Skeletal muscle tissue (tissue), 4 donors: ENCODE results near the gene WNT3. TPM values are rescaled to one million over a fixed set of nuclear protein-coding genes. Genes with fewer than 3 reads are reported as not detected.

Experiments used
- H3K27ac ChIP-seq: one replicate; pipeline ENCODE4 v1.7.0; 2013; ENCODE audit warnings: mild to moderate bottlenecking, low read depth, low read length, inconsistent platforms
- H3K27me3 ChIP-seq, 3 donors: one replicate each; pipeline ENCODE4 v1.7.0; 2013; ENCODE audit warnings: low read length in 3 of 3; ENCODE audit not compliant: control insufficient read depth in 3 of 3, insufficient read depth in 3 of 3
- H3K36me3 ChIP-seq, 3 donors: one replicate each; pipeline ENCODE4 v1.7.0; 2013; ENCODE audit warnings: low read length in 3 of 3; ENCODE audit not compliant: control insufficient read depth in 3 of 3, insufficient read depth in 3 of 3
- H3K4me1 ChIP-seq, 3 donors: one replicate each; pipeline ENCODE4 v1.7.0; 2013; ENCODE audit warnings: low read length in 3 of 3, mild to moderate bottlenecking in 3 of 3; ENCODE audit not compliant: control insufficient read depth in 3 of 3, insufficient read depth in 3 of 3
- H3K4me3 ChIP-seq, 3 donors: one replicate each; pipeline ENCODE4 v1.7.0; 2013; ENCODE audit warnings: low read length in 3 of 3
- H3K9ac ChIP-seq, 3 donors: one replicate each; pipeline ENCODE4 v1.7.0; 2013; ENCODE audit warnings: low read length in 3 of 3, mild to moderate bottlenecking in 3 of 3, moderate library complexity in 2 of 3, low read depth in 1 of 3
- H3K9me3 ChIP-seq, 3 donors: one replicate each; pipeline ENCODE4 v1.7.0; 2013; ENCODE audit warnings: low read length in 3 of 3; ENCODE audit not compliant: control insufficient read depth in 3 of 3
- total RNA-seq: library from RNA; depleted of rRNA; stranded (reverse); fragments of >200 nt; gene quantifications from one replicate; pipeline ENCODE4 v1.2.3, GENCODE V29; 2014
- donor health status: Osteomylitis.

Gene WNT3
- total RNA-seq, 1 donor from 2014 or later, result 1.0 TPM

DNA sequence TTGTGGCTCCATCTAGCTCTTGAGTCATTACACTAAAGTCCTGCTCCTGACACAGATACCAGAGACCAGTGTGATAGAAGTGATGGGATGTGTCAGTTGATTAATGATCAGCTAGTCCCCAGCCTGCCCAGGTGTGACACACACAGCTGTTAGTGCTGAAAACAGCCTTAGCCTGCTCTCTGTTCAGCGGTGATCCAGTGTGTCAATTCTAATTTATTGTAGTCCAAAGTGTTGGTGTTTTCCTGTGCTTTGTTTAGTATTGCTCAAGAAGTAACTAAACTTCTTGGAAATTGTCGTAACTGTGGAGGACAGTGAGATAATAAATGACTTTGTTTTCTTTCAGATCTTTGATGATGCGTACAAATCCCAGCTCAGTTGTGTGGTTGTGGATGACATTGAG is 92.3 kb downstream of the WNT3 start:
- no peaks in the 10 kb centered on the region for H3K4me1 ChIP-seq
- no peaks in the 10 kb centered on the region for H3K27me3 ChIP-seq
- no peak overlapping the region for H3K27ac ChIP-seq
- H3K4me3 ChIP-seq, result no peak overlapping the region
- H3K9me3 ChIP-seq, result no peaks in the 10 kb centered on the region
- no peak overlapping the region for H3K9ac ChIP-seq
- peaks cover 3 to 10% (median 4%) of the 10 kb centered on the region in 3 donors for H3K36me3 ChIP-seq

DNA sequence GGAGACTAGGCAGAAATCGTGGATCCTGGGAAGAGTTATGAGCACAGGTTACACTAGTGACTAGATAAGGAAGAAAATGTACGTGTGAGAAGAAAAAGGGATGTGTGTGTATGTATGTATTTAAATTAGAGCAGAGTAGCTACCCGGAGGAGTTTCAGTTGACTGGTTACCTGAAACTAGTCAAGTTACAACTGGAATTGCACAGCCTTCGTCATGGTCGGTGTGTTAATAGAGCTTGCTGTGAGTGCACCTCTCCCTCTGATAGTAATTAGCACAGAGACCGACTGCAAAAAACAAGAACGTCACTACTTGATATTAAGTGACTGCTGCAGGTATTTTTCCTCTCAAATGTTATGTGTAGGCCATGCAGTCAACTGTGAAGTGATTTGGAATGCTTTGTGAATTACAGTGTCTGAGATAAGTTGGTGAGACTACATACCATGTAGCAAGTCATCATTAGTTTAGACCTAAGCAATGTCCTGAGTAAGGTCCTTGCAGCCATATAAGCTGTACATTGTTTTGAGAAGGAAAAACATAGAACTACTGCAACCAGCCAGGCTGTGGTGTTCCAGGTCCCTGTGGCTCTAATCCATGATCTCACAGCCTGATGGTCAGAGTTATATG is 95.7 kb downstream of the WNT3 start:
- Histone ChIP-seq H3K4me1 (no peaks in the 10 kb centered on the region), H3K27ac (no peak overlapping the region), H3K27me3 (no peaks in the 10 kb centered on the region), H3K9ac (no peak overlapping the region), H3K9me3 (no peaks in the 10 kb centered on the region), H3K36me3 (peaks cover 0 to 14% (median 6%) of the 10 kb centered on the region in 3 donors), H3K4me3 (no peak overlapping the region)

DNA sequence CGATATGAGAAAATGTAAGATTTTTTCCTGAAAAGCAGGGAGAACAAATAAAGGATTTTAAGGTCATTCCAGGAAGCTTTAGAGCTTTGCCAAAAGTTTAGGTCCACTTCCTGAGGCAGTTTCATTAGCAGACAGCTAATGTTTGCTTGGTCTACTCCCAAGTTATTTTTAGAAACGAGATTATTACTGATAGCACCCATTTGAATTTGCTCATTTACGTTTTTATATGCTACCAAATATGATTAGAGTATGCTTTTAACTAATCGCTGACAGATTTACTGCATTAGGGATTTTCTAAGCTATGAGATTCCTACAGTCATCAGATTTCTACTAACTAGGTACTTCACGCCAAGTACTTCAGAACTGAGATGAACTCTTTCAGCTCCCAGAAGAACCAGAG is 98.1 kb downstream of the WNT3 start:
- Histone ChIP-seq H3K9me3 (no peaks in the 10 kb centered on the region), H3K4me1 (no peaks in the 10 kb centered on the region), H3K9ac (no peak overlapping the region), H3K27me3 (no peaks in the 10 kb centered on the region), H3K36me3 (peaks cover 0 to 18% (median 3%) of the 10 kb centered on the region in 3 donors), H3K4me3 (no peak overlapping the region), H3K27ac (no peak overlapping the region)

DNA sequence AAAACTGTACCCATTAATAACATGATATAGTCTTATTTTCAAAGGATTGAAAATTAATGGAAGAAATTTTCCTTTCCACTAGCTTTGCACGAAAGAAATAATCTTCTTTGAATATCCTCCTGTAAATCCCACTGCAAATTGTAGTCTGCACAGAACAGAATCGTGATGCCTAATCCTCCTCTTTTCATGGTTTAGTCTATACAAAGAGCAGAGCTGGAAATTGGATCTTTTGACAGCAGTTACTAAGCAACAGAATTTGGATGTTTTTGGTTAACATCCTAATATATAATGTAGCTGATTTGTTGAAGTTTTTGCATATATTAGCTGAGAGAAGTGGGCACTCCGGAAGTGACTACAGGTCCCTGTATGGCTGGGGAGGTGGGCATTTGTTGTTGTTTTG is 98.6 kb downstream of the WNT3 start:
- Histone ChIP-seq H3K36me3 (peaks cover 0 to 19% (median 3%) of the 10 kb centered on the region in 3 donors), H3K4me3 (no peak overlapping the region), H3K27ac (no peak overlapping the region), H3K9me3 (no peaks in the 10 kb centered on the region), H3K9ac (no peak overlapping the region), H3K27me3 (no peaks in the 10 kb centered on the region), H3K4me1 (no peaks in the 10 kb centered on the region)

DNA sequence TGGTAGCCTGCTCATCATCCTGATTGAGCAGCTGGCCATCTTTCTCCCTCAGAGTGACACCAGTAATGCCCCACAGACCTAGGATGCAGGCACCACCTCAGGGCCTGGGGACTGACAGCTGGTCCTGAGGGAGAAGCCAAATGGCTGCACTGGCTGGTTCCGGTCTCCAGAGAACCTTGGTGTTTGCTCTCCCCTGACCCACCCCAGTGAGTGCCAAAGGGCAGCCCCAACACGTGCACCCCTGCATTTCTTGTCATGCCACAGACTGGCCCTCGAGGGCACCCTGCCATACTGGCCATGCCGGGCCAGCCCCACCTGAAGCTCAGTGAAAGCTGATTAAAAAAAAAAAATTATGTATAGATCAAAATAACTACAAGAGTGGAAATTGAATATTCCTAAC is 100.5 kb downstream of the WNT3 start:
- no peak overlapping the region for H3K27ac ChIP-seq
- H3K4me1 ChIP-seq, result no peaks in the 10 kb centered on the region
- H3K36me3 ChIP-seq, result peaks cover 5 to 27% (median 13%) of the 10 kb centered on the region in 3 donors
- H3K9me3 ChIP-seq, result no peaks in the 10 kb centered on the region
- H3K27me3 ChIP-seq, result no peaks in the 10 kb centered on the region
- H3K9ac ChIP-seq, result no peak overlapping the region
- no peak overlapping the region for H3K4me3 ChIP-seq

Other genes starting within 250 kb of the WNT3 start
- gene ARL17A, start 239.0 kb downstream of the WNT3 start, total RNA-seq, result 12.0 TPM
- gene NSF, start 228.0 kb downstream of the WNT3 start, total RNA-seq, result 21.4 TPM
- not detected for gene WNT9B, start 32.9 kb upstream of the WNT3 start, total RNA-seq
- gene GOSR2, start 104.5 kb upstream of the WNT3 start, total RNA-seq, result 41.2 TPM
- gene RPRML, start 160.6 kb upstream of the WNT3 start, total RNA-seq, result not detected